ENCODE data around the gene ZFYVE9.

DNA sequence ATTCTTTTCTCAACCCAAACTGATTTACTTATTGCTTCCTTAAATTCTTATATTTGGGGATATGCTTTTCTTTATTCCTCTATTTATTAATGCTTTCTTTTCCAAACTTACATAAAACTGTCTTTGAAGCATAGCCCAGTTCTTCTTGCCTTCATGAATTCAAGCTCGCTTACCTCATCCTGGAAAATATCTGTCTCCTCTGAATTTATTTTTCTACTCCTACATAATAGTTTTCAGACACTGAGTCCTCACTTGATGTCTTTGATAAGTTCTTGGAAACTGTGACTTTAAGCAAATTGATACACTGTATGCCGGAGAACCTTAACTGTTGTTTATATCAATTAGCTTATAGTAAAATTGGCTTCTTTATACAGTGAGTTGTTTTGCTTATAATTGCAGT lies 93.8 kb downstream of the ZFYVE9 start:
- TF ChIP-seq, protein P1, sequence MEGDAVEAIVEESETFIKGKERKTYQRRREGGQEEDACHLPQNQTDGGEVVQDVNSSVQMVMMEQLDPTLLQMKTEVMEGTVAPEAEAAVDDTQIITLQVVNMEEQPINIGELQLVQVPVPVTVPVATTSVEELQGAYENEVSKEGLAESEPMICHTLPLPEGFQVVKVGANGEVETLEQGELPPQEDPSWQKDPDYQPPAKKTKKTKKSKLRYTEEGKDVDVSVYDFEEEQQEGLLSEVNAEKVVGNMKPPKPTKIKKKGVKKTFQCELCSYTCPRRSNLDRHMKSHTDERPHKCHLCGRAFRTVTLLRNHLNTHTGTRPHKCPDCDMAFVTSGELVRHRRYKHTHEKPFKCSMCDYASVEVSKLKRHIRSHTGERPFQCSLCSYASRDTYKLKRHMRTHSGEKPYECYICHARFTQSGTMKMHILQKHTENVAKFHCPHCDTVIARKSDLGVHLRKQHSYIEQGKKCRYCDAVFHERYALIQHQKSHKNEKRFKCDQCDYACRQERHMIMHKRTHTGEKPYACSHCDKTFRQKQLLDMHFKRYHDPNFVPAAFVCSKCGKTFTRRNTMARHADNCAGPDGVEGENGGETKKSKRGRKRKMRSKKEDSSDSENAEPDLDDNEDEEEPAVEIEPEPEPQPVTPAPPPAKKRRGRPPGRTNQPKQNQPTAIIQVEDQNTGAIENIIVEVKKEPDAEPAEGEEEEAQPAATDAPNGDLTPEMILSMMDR (IDR thresholded peaks at IDR 0.05; ENCODE audit: low read length) = no peak
- TF ChIP-seq EZH2 (optimal IDR thresholded peaks at IDR 0.05; ENCODE audit: low read depth, low read length) (no peak), EZH2phosphoT487 (IDR thresholded peaks at IDR 0.05; ENCODE audit: low read length) (no peak)

Measured in MM.1S (cell line).